ENCODE data around the gene LIG1.
"Not testable (repeated sequence)": the region's sequence is repeated elsewhere in the genome, so short reads cannot be mapped to it uniquely, and the experiment has no call there.

LIG1 gene

GRCh38 chr19:48070177-48070769 lies 99.9 kb downstream of the LIG1 start:
- not testable (repeated sequence) for DNase-seq (ENCODE audit: low read depth)

- no peak for DNase-seq (ENCODE audit: low read depth)
Observed at GRCh38 chr19:48069435-48069834, 100.7 kb downstream of the LIG1 start.
